A549 (cell line): ENCODE measurements around the gene PRR12.

ENCODE experiments used
- CTCF ChIP-seq: fragments of >200 bp; sonication (Bioruptor Twin); formaldehyde crosslinking; IDR thresholded peaks from 3 replicates; pipeline ENCODE4 v1.5.1; 2016
- PBX3 ChIP-seq: IDR thresholded peaks from 2 replicates; pipeline ENCODE4 v1.6.1; 2012
- POLR2A ChIP-seq: IDR thresholded peaks from 2 replicates; pipeline ENCODE4 v1.6.1; 2012; ENCODE audit warnings: mild to moderate bottlenecking, low read length
- RARB ChIP-seq: fragments of 250-450 bp; sonication (Bioruptor Pico); IDR thresholded peaks from 2 replicates; pipeline ENCODE4 v1.8.0; 2021; ENCODE audit warnings: mild to moderate bottlenecking, moderate library complexity
- RCOR1 ChIP-seq: fragments of 150-350 bp; IDR thresholded peaks from 2 replicates; pipeline ENCODE4 v1.6.1; 2014; ENCODE audit warnings: antibody characterized with exemption, low read length, low read depth
- REST ChIP-seq: fragments of 200-600 bp; sonication (generic); IDR thresholded peaks from 2 replicates; pipeline ENCODE4 v1.6.1; 2016; ENCODE audit warnings: antibody characterized with exemption, mild to moderate bottlenecking, moderate library complexity
- TF ChIP-seq, protein P1 (sequence below): IDR thresholded peaks from 2 replicates; pipeline ENCODE4 v1.6.1; 2012

- TF ChIP-seq REST (no peak), RARB (CRISPR knock-in tag) (no peak), POLR2A (no peak), CTCF (no peak), PBX3 (no peak), RCOR1 (no peak)
- TF ChIP-seq, protein P1, sequence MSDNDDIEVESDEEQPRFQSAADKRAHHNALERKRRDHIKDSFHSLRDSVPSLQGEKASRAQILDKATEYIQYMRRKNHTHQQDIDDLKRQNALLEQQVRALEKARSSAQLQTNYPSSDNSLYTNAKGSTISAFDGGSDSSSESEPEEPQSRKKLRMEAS = no peak
Observed at GRCh38 chr19:49558591-49558990, 32.4 kb upstream of the PRR12 start.
